BJ (cell line): Measurements from ENCODE around the gene TMEM88. TPM values are rescaled to one million over a fixed set of nuclear protein-coding genes. Genes with fewer than 3 reads are reported as not detected.
A peak's percentile ranks its signal among the peaks of the same experiment; 100 is the strongest.

Experiments used
- CTCF ChIA-PET: fragments of 350-600 bp; formaldehyde crosslinking; extraction: SDS; loops from one replicate; lab custom pipeline; 2021; ENCODE audit warnings: antibody characterized with exemption, inconsistent platforms; lab: Yijun Ruan, JAX
- POLR2A ChIA-PET: fragments of 300-600 bp; sonication (Branson Sonifier 250); formaldehyde crosslinking; extraction: SDS; loops from one replicate; lab custom pipeline; 2021; ENCODE audit warnings: antibody characterized with exemption; lab: Charles Lee
- DNase-seq: peaks from one replicate; pipeline ENCODE4 v3.0.0-alpha.2; 2011; ENCODE audit warnings: low read depth
- H3K27me3 ChIP-seq: 2 replicates; pipeline ENCODE4 v1.6.0; 2011; ENCODE audit warnings: low read length; ENCODE audit not compliant: control insufficient read depth, insufficient read depth
- H3K36me3 ChIP-seq: 2 replicates; pipeline ENCODE4 v1.5.1; 2011; ENCODE audit warnings: low read length; ENCODE audit not compliant: control insufficient read depth, insufficient read depth
- H3K4me3 ChIP-seq: 2 replicates; pipeline ENCODE4 v1.5.1; 2011; ENCODE audit warnings: low read depth, mild to moderate bottlenecking, control low read depth, low read length
- polyA plus RNA-seq: library from polyadenylated mRNA; depleted of rRNA; stranded (reverse); fragments of >200 nt; gene quantifications from 2 replicates; pipeline ENCODE4 v1.2.3, GENCODE V29; 2011
- TF ChIP-seq, protein P1 (sequence below): IDR thresholded peaks from 2 replicates; pipeline ENCODE4 v1.5.1; 2011; ENCODE audit warnings: low read depth, mild to moderate bottlenecking, control low read depth, inconsistent platforms, low read length, moderate library complexity; ENCODE audit not compliant: insufficient read depth

The TMEM88 gene
- polyA plus RNA-seq, 1 experiment, result 0.29 TPM

- Histone ChIP-seq H3K4me3 (no peak overlapping the region), H3K36me3 (peaks cover 40% of the 10 kb centered on the region), H3K27me3 (no peaks in the 10 kb centered on the region)
- POLR2A ChIA-PET, result no interaction called here
- DNase-seq, result no peak
- CTCF ChIA-PET, result no interaction called here
- TF ChIP-seq, protein P1, sequence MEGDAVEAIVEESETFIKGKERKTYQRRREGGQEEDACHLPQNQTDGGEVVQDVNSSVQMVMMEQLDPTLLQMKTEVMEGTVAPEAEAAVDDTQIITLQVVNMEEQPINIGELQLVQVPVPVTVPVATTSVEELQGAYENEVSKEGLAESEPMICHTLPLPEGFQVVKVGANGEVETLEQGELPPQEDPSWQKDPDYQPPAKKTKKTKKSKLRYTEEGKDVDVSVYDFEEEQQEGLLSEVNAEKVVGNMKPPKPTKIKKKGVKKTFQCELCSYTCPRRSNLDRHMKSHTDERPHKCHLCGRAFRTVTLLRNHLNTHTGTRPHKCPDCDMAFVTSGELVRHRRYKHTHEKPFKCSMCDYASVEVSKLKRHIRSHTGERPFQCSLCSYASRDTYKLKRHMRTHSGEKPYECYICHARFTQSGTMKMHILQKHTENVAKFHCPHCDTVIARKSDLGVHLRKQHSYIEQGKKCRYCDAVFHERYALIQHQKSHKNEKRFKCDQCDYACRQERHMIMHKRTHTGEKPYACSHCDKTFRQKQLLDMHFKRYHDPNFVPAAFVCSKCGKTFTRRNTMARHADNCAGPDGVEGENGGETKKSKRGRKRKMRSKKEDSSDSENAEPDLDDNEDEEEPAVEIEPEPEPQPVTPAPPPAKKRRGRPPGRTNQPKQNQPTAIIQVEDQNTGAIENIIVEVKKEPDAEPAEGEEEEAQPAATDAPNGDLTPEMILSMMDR, result no peak
Measured at GRCh38 chr17:7853691-7854038, 1.2 kb upstream of the TMEM88 start.

DNA sequence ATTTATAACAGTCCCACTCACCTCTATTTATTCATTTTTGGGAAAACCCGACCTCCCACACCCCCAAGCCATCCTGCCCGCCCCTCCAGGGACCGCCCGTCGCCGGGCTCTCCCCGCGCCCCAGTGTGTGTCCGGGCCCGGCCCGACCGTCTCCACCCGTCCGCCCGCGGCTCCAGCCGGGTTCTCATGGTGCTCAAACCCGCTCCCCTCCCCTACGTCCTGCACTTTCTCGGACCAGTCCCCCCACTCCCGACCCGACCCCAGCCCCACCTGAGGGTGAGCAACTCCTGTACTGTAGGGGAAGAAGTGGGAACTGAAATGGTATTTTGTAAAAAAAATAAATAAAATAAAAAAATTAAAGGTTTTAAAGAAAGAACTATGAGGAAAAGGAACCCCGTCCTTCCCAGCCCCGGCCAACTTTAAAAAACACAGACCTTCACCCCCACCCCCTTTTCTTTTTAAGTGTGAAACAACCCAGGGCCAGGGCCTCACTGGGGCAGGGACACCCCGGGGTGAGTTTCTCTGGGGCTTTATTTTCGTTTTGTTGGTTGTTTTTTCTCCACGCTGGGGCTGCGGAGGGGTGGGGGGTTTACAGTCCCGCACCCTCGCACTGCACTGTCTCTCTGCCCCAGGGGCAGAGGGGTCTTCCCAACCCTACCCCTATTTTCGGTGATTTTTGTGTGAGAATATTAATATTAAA lies 638 bp upstream of the TMEM88 start:
- DNase-seq, result no peak
- H3K27me3 ChIP-seq, result no peaks in the 10 kb centered on the region
- POLR2A ChIA-PET, result no interaction called here
- TF ChIP-seq, protein P1, result no peak
- no peak overlapping the region for H3K4me3 ChIP-seq
- peaks cover 36% of the 10 kb centered on the region for H3K36me3 ChIP-seq
- CTCF ChIA-PET, result no interaction called here

DNA sequence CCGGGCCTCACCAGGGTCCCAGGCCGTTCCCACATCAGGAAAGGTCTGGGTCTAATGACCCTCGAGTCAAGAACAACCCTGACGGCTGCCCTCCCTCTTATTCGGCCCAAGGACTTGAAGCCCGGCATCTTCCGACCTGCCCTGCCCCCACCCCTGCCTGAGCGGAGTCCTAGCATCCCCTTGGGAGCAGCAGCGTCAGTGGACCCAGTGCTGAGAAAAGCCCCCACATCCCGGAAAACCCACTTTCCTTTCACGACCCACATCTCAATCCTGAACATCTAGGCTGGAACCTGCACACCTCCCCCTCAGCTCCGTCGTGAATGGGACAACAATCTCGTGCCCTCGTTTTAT lies 769 bp downstream of the TMEM88 start:
- ChIA-PET POLR2A (interaction anchor here (0.6 kb wide), 2 partner anchors 11 to 13 kb away, joined by 3 to 7 read pairs; no protein-coding TSS in a partner anchor), CTCF (interaction anchor here (0.7 to 3.0 kb wide), 5 partner anchors 18 to 201 kb away, joined by 3 to 23 read pairs (median 12); no protein-coding TSS in a partner anchor)
- no peak overlapping the region; the same call in 1 of the 2 replicates for H3K4me3 ChIP-seq
- peaks cover 25% of the 10 kb centered on the region for H3K36me3 ChIP-seq
- no peak for DNase-seq
- H3K27me3 ChIP-seq, result no peaks in the 10 kb centered on the region
- TF ChIP-seq, protein P1, result no peak

GRCh38 chr17:7856011-7856810 lies 1.3 kb downstream of the TMEM88 start:
- TF ChIP-seq, protein P1, result no peak
- no peak for DNase-seq
- Histone ChIP-seq H3K36me3 (peaks cover 21% of the 10 kb centered on the region), H3K4me3 (peak overlapping the region; percentile 58), H3K27me3 (no peaks in the 10 kb centered on the region)
- ChIA-PET POLR2A (interaction anchor here (0.6 to 1.4 kb wide), 4 partner anchors 11 to 19 kb away, joined by 3 to 7 read pairs (median 3); no protein-coding TSS in a partner anchor), CTCF (interaction anchor here (0.7 to 3.0 kb wide), 11 partner anchors 14 to 201 kb away, joined by 3 to 23 read pairs (median 8); partner anchors contain the start of gene RNF227)
